ENCODE results near the gene LIMS2. TPM values are rescaled to one million over a fixed set of nuclear protein-coding genes. Genes with fewer than 3 reads are reported as not detected.
A peak's percentile ranks its signal among the peaks of the same experiment; 100 is the strongest.

Gene LIMS2
- polyA plus RNA-seq, 1 donor: 25.0 TPM

DNA sequence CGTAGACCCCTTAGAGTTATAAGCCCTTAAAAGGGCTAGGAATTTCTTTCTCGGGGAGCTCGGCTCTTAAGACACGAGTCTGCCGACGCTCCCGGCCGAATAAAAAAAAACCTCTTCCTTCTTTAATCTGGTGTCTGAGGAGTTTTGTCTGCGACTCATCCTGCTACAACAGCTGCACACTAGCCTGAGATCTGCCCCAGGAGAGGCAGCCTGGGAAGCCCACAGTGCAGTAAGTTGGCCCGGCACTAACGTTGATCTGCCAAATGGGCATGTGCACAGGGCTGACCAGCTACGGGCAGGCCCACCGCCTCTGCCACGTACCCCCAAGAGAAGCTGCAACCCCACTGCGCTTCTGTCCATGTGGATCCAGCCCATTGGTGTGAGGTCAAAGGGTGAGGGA, 8.4 kb upstream of the LIMS2 start:
- no peaks in the 10 kb centered on the region for H3K9me3 ChIP-seq (ENCODE audit: control insufficient read depth, low read depth, low read length)
- no CpG with 5 or more reads among the region's 15 CpGs for WGBS (ENCODE audit: insufficient coverage, low lambda C conversion rate)
- DNase-seq: no peak
- no peaks in the 10 kb centered on the region for H3K36me3 ChIP-seq (ENCODE audit: control insufficient read depth, insufficient read depth, low read length)
- peak overlapping the region; percentile 10 for H3K27ac ChIP-seq (ENCODE audit: low read length)
- no peaks in the 10 kb centered on the region for H3K4me1 ChIP-seq (ENCODE audit: control insufficient read depth, insufficient read depth, low read length)
- H3K27me3 ChIP-seq (ENCODE audit: control insufficient read depth, insufficient read depth, low read length): peaks cover 15% of the 10 kb centered on the region
- no peak overlapping the region for H3K4me3 ChIP-seq (ENCODE audit: low read length)

DNA sequence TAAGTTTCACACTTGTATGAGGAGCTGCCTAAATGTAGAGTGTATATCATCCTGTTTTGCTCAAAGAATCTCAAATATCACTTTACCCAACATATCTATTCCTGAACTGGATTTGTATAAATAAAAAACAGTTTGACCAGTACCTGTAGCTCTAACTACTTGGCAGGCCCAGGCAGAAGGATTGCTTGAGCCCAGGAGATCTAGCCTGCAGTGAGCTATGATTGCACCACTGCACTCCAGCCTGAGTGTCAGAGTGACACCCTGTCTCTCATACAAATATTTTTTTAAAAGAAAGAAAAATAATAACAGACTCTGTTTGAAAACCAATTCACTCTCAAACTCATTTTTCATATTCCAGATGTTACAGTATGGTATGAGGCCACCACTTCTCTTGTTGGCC, 7.7 kb upstream of the LIMS2 start:
- Histone ChIP-seq H3K9me3 (ENCODE audit: control insufficient read depth, low read depth, low read length) (no peaks in the 10 kb centered on the region), H3K4me3 (ENCODE audit: low read length) (no peak overlapping the region), H3K4me1 (ENCODE audit: control insufficient read depth, insufficient read depth, low read length) (no peaks in the 10 kb centered on the region), H3K27ac (ENCODE audit: low read length) (no peak overlapping the region), H3K27me3 (ENCODE audit: control insufficient read depth, insufficient read depth, low read length) (peaks cover 21% of the 10 kb centered on the region), H3K36me3 (ENCODE audit: control insufficient read depth, insufficient read depth, low read length) (no peaks in the 10 kb centered on the region)
- no peak for DNase-seq

DNA sequence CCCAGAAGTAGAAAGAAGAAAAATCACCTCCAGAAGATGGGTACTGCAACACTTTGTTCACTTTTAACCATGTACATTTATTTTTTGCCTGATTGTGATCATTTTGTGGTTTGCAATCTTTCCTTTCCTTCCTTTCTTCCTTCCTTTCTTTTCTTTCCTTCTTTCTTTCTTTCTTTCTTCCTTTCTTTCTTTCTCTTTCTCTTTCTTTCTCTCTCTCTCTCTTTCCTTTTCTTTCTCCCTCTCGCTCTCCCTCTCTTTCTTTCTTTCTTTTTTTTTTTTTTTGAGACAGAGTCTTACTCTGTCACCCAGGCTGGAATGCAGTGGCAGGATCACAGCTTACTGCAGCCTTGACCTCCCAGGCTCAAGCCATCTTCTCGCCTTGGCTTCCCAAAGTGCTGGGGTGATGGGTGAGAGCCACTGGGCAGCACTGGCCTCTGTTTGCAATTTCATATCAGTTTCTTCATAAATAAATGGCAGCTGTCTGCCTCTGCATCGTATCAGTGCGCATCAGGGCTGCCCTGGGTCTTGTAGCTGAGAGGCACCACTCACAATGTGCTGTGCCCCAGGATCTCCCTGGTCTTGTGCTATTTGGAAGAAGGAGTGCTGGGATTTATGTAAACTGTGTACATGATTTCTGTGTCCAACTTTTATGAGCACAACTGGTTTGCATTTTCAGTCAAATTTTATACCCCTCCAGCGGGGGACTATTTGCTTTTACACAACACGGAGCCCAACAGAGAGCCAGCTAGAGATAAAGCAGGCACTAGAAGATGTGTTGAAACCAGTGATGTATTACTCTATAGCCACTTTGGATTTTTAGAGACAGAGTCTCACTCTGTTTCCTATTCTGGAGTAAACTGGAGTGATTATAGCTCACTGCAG, 6.9 kb upstream of the LIMS2 start:
- Histone ChIP-seq H3K4me1 (ENCODE audit: control insufficient read depth, insufficient read depth, low read length) (no peaks in the 10 kb centered on the region), H3K27ac (ENCODE audit: low read length) (peak overlapping the region; percentile 17)

DNA sequence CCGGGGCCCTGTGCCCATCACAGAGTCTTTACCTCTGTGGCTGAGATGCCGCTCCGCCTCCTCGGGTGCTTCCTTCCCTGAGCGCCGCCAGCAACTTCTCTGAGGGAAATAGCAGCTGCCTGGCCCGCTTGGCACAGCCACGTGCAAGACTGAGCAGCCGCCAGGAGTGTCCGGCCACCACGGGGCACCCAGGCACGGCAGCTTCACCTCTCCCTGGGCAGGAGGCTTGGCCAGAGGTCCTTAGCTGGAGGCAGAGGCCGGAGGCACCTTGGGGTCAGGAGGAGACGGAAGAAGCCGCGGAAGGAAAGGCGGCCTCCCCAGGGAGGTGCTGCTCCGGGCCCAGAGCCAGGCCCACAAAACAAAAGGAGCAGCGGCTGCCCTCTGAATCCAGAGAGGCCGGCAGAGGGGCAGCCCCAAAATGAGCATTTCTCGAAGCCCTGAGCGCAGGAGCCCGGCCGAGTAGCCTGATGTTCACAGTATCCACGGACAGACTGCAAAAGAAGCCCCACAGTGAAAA, 6.0 kb upstream of the LIMS2 start:
- Histone ChIP-seq H3K27me3 (ENCODE audit: control insufficient read depth, insufficient read depth, low read length) (peaks cover 38% of the 10 kb centered on the region), H3K4me1 (ENCODE audit: control insufficient read depth, insufficient read depth, low read length) (no peaks in the 10 kb centered on the region), H3K9me3 (ENCODE audit: control insufficient read depth, low read depth, low read length) (no peaks in the 10 kb centered on the region), H3K36me3 (ENCODE audit: control insufficient read depth, insufficient read depth, low read length) (no peaks in the 10 kb centered on the region), H3K4me3 (ENCODE audit: low read length) (no peak overlapping the region), H3K27ac (ENCODE audit: low read length) (peak overlapping the region; percentile 21)
- WGBS (ENCODE audit: insufficient coverage, low lambda C conversion rate): 100% methylated on average over 1 of the region's 25 CpGs
- no peak for DNase-seq

More for the DNA sequence above, 6.9 kb upstream of the LIMS2 start:
- H3K9me3 ChIP-seq (ENCODE audit: control insufficient read depth, low read depth, low read length): no peaks in the 10 kb centered on the region
- 64% methylated on average over 1 of the region's 6 CpGs for WGBS (ENCODE audit: insufficient coverage, low lambda C conversion rate)
- no peak overlapping the region for H3K4me3 ChIP-seq (ENCODE audit: low read length)
- peaks cover 29% of the 10 kb centered on the region for H3K27me3 ChIP-seq (ENCODE audit: control insufficient read depth, insufficient read depth, low read length)
- H3K36me3 ChIP-seq (ENCODE audit: control insufficient read depth, insufficient read depth, low read length): no peaks in the 10 kb centered on the region
- DNase-seq: no peak

DNA sequence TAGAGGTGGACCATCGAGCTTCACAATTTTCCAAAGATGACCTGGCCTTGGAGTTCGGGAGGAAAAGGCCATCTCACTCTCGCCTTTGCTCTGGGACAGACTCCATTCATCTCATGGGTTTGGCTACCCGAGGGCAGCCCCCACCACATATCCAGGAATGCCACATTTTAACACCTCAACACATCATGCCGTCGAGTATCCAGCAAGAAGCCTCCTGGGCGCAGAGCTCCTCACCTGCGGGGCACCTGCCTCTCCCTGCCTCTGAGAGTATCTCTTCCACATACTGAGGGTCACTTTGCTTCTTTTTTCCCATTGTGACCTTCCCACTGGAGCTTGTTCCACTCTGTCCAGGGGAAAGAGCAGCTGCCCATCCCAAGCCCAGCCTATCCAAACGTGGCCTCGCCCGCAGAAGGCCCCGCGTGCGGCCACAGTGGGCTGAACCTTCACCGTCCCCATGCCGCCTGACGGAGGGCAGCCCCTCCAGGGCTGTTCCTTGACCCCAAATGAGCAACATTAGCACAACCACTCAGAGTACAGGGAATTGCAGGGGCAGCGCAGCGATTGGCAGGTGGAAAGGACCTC, 5.5 kb upstream of the LIMS2 start:
- H3K27me3 ChIP-seq (ENCODE audit: control insufficient read depth, insufficient read depth, low read length): peaks cover 43% of the 10 kb centered on the region
- no CpG with 5 or more reads among the region's 19 CpGs for WGBS (ENCODE audit: insufficient coverage, low lambda C conversion rate)
- no peaks in the 10 kb centered on the region for H3K9me3 ChIP-seq (ENCODE audit: control insufficient read depth, low read depth, low read length)
- H3K4me1 ChIP-seq (ENCODE audit: control insufficient read depth, insufficient read depth, low read length): no peaks in the 10 kb centered on the region
- no peak overlapping the region for H3K4me3 ChIP-seq (ENCODE audit: low read length)
- DNase-seq: no peak
- no peak overlapping the region for H3K27ac ChIP-seq (ENCODE audit: low read length)
- H3K36me3 ChIP-seq (ENCODE audit: control insufficient read depth, insufficient read depth, low read length): no peaks in the 10 kb centered on the region

DNA sequence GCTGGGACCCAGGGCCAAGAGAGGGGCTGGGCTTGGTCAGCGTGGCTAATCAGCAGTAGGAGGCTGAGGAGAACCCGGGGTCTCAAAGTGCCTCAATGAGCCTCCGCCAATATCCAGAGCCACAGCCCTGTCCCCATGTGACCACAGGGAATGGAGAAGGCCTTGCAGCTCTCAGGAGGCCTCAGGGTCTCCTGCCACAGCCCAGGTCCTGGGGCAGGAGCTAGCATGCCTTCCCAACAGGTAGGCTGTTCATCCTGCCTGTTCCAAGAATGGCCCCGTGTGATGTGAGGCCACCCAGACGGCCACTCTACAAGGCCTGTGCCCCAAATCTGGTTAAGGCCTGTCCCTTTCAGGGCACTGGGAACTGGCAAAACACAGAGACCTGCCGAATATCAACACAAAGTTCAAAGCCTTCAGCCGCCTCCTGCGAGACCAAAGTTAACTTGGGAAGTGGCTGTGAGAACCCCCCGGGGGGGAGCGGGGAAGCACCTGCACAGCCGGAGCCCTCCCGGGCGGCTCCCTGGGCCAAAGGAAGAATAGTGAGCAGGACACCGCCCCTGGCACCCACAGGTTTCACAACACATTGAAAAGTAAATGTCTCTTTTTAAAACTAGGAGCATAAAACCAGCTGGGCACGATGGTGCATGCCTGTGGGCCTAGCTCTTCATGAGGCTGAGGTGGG, 4.5 kb upstream of the LIMS2 start:
- DNase-seq: no peak
- H3K4me1 ChIP-seq (ENCODE audit: control insufficient read depth, insufficient read depth, low read length): no peaks in the 10 kb centered on the region
- H3K27me3 ChIP-seq (ENCODE audit: control insufficient read depth, insufficient read depth, low read length): peaks cover 48% of the 10 kb centered on the region
- WGBS (ENCODE audit: insufficient coverage, low lambda C conversion rate): no CpG with 5 or more reads among the region's 15 CpGs
- H3K4me3 ChIP-seq (ENCODE audit: low read length): no peak overlapping the region
- no peaks in the 10 kb centered on the region for H3K9me3 ChIP-seq (ENCODE audit: control insufficient read depth, low read depth, low read length)
- H3K36me3 ChIP-seq (ENCODE audit: control insufficient read depth, insufficient read depth, low read length): no peaks in the 10 kb centered on the region
- no peak overlapping the region for H3K27ac ChIP-seq (ENCODE audit: low read length)

DNA sequence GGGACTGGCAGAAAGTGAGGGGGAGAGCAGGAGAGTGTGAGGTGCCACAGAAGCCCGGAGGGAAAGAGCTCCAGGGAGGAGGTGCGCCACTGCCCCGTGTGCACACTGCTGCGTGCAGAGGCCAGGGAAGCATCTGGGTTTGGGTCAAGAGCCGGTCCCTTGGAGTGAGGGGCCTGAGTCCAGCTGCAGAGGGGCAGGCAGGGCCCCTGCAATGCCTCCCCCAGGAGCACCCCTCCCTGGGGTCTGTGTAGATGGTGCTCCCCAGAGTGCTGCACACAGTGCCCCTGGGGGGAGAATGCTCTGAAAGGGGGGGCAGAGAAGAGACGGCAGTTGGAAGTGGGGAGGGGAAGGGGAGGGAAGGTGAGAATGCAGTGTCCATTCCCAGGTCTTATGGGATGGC, 3.7 kb upstream of the LIMS2 start:
- H3K27me3 ChIP-seq (ENCODE audit: control insufficient read depth, insufficient read depth, low read length): peaks cover 55% of the 10 kb centered on the region
- DNase-seq: no peak
- H3K4me3 ChIP-seq (ENCODE audit: low read length): no peak overlapping the region
- no peak overlapping the region for H3K27ac ChIP-seq (ENCODE audit: low read length)
- WGBS (ENCODE audit: insufficient coverage, low lambda C conversion rate): no CpG with 5 or more reads among the region's 6 CpGs
- H3K9me3 ChIP-seq (ENCODE audit: control insufficient read depth, low read depth, low read length): no peaks in the 10 kb centered on the region
- H3K4me1 ChIP-seq (ENCODE audit: control insufficient read depth, insufficient read depth, low read length): no peaks in the 10 kb centered on the region
- H3K36me3 ChIP-seq (ENCODE audit: control insufficient read depth, insufficient read depth, low read length): no peaks in the 10 kb centered on the region

DNA sequence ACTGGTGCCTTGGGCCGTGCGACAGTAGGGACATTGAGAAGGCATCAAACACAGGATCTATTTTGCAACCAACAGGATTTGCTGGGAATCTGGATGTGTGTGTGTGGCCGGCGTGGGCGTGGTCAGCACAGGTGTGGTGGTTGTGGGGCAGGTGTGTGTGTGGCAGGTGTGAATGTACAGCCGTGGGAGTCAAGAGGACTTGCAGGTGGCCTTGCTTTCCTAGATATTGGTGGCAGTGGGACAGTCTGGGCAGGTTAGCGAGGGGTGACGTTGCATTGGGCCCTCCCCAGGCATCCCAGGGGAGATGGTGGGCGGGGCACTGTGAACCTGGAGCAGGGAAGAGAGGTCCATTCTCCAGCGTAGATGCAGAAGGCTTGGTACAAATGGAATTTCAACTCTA, 3.2 kb upstream of the LIMS2 start:
- Histone ChIP-seq H3K4me1 (ENCODE audit: control insufficient read depth, insufficient read depth, low read length) (no peaks in the 10 kb centered on the region), H3K9me3 (ENCODE audit: control insufficient read depth, low read depth, low read length) (no peaks in the 10 kb centered on the region), H3K4me3 (ENCODE audit: low read length) (no peak overlapping the region), H3K27me3 (ENCODE audit: control insufficient read depth, insufficient read depth, low read length) (peaks cover 60% of the 10 kb centered on the region), H3K27ac (ENCODE audit: low read length) (no peak overlapping the region), H3K36me3 (ENCODE audit: control insufficient read depth, insufficient read depth, low read length) (no peaks in the 10 kb centered on the region)
- no peak for DNase-seq
- no CpG with 5 or more reads among the region's 10 CpGs for WGBS (ENCODE audit: insufficient coverage, low lambda C conversion rate)

DNA sequence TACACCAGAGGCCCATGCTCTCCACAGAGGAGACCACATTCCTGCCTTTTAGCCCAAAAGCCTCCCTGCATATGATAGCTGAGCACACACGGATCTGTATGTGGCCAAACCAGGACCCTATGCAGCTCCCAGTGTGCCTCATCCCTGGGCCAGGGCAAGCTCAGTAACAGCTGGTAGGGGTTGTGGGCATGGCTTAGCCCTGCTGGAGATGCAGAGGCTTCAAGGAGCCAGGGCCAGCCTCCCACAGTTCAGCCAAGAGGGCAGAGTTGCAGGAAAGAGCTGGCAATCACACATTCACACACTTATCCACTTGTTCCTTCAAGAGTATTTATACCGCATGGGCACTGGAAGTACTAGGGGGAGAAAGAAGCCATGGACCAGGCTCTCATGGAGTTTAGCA, 1.6 kb upstream of the LIMS2 start:
- no peaks in the 10 kb centered on the region for H3K4me1 ChIP-seq (ENCODE audit: control insufficient read depth, insufficient read depth, low read length)
- WGBS (ENCODE audit: insufficient coverage, low lambda C conversion rate): no CpG with 5 or more reads among the region's 2 CpGs
- no peak for DNase-seq
- peaks cover 72% of the 10 kb centered on the region for H3K27me3 ChIP-seq (ENCODE audit: control insufficient read depth, insufficient read depth, low read length)
- H3K36me3 ChIP-seq (ENCODE audit: control insufficient read depth, insufficient read depth, low read length): no peaks in the 10 kb centered on the region
- H3K9me3 ChIP-seq (ENCODE audit: control insufficient read depth, low read depth, low read length): no peaks in the 10 kb centered on the region
- no peak overlapping the region for H3K4me3 ChIP-seq (ENCODE audit: low read length)
- H3K27ac ChIP-seq (ENCODE audit: low read length): no peak overlapping the region
